AG04449 (cell line): ENCODE measurements around the gene CNOT6.

Experiments used
- CTCF ChIA-PET: fragments of 350-600 bp; formaldehyde crosslinking; extraction: SDS; loops from one replicate; lab custom pipeline; 2021; ENCODE audit warnings: antibody characterized with exemption; lab: Yijun Ruan, JAX
- POLR2A ChIA-PET: fragments of 400-600, 350-600 bp; formaldehyde crosslinking; extraction: SDS; loops from one replicate; lab custom pipeline; 2020; ENCODE audit warnings: antibody characterized with exemption, inconsistent platforms; lab: Yijun Ruan, JAX
- DNase-seq: peaks from one replicate; pipeline ENCODE4 v3.0.0-alpha.2; 2010; ENCODE audit warnings: low read depth, low spot score
- H3K4me3 ChIP-seq: 2 replicates; pipeline ENCODE4 v1.5.1; 2011; ENCODE audit warnings: low read depth, mild to moderate bottlenecking, control low read depth, low read length
- CTCF ChIP-seq: IDR thresholded peaks from one replicate; pipeline ENCODE4 v1.5.1; 2011; ENCODE audit warnings: mild to moderate bottlenecking, moderate library complexity, low read length, control low read depth, inconsistent platforms; ENCODE audit not compliant: insufficient read depth; ENCODE audit errors: missing control alignments

CNOT6 gene

GRCh38 chr5:180568914-180569313, 74.7 kb downstream of the CNOT6 start:
- DNase-seq = no peak
- H3K4me3 ChIP-seq = no peak overlapping the region
- TF ChIP-seq CTCF = no peak
- ChIA-PET CTCF (no interaction called here), POLR2A (no interaction called here)

GRCh38 chr5:180575571-180575970, 81.4 kb downstream of the CNOT6 start:
- DNase-seq = no peak

GRCh38 chr5:180580681-180581080, 86.5 kb downstream of the CNOT6 start:
- no peak overlapping the region for H3K4me3 ChIP-seq
- no peak for TF ChIP-seq CTCF
- POLR2A ChIA-PET = no interaction called here
- DNase-seq = no peak
- CTCF ChIA-PET = no interaction called here

More at GRCh38 chr5:180575571-180575970, 81.4 kb downstream of the CNOT6 start:
- no peak overlapping the region for H3K4me3 ChIP-seq
- ChIA-PET CTCF (interaction anchor here (0.9 to 1.1 kb wide), 2 partner anchors 30 to 32 kb away, joined by 3 read pairs; no protein-coding TSS in a partner anchor), POLR2A (no interaction called here)
- no peak for TF ChIP-seq CTCF

GRCh38 chr5:180583738-180584137, 89.6 kb downstream of the CNOT6 start:
- POLR2A ChIA-PET = interaction anchor here (1.2 kb wide), 1 partner anchor 7 kb away, joined by 3 read pairs; no protein-coding TSS in a partner anchor
- DNase-seq = no peak
- CTCF ChIA-PET = no interaction called here
- no peak for TF ChIP-seq CTCF
- H3K4me3 ChIP-seq = no peak overlapping the region

- CTCF ChIA-PET = no interaction called here
- POLR2A ChIA-PET = no interaction called here
- no peak overlapping the region for H3K4me3 ChIP-seq
- TF ChIP-seq CTCF = no peak
- DNase-seq = no peak
Observed at GRCh38 chr5:180586204-180586603, 92.0 kb downstream of the CNOT6 start.

- ChIA-PET CTCF (no interaction called here), POLR2A (no interaction called here)
- DNase-seq = no peak
- H3K4me3 ChIP-seq = no peak overlapping the region
- no peak for TF ChIP-seq CTCF
Observed at GRCh38 chr5:180586870-180587269, 92.7 kb downstream of the CNOT6 start.
